H9 (cell line): Measurements from ENCODE around the gene GALNT13. TPM values are rescaled to one million over a fixed set of nuclear protein-coding genes. Genes with fewer than 3 reads are reported as not detected.

Source experiments
- DNase-seq: peaks from one replicate; pipeline ENCODE4 v3.0.0-alpha.2; 2017
- H2AFZ ChIP-seq: one replicate; pipeline ENCODE4 v1.6.1; 2013; ENCODE audit warnings: mild to moderate bottlenecking, low read length, control low read depth, moderate library complexity
- H2AK5ac ChIP-seq: 2 replicates; pipeline ENCODE4 v1.6.1; 2013; ENCODE audit warnings: low read length, control low read depth, mixed read lengths; ENCODE audit not compliant: insufficient read length
- H2BK120ac ChIP-seq: one replicate; pipeline ENCODE4 v1.6.1; 2013; ENCODE audit warnings: low read depth, mild to moderate bottlenecking, low read length, control low read depth, inconsistent platforms; ENCODE audit not compliant: poor library complexity, severe bottlenecking
- H2BK12ac ChIP-seq: 2 replicates; pipeline ENCODE4 v1.6.1; 2013; ENCODE audit warnings: low read length, control low read depth, mixed read lengths, low read depth; ENCODE audit not compliant: insufficient read length
- H2BK15ac ChIP-seq: 2 replicates; pipeline ENCODE4 v1.6.1; 2013; ENCODE audit warnings: low read depth, low read length, control low read depth
- H2BK20ac ChIP-seq: one replicate; pipeline ENCODE4 v1.6.1; 2013; ENCODE audit warnings: low read depth, mild to moderate bottlenecking, low read length, control low read depth, inconsistent platforms; ENCODE audit not compliant: poor library complexity, severe bottlenecking
- H2BK5ac ChIP-seq: 2 replicates; pipeline ENCODE4 v1.6.1; 2013; ENCODE audit warnings: low read length, control low read depth, mixed read lengths; ENCODE audit not compliant: insufficient read length
- H3K14ac ChIP-seq: 2 replicates; pipeline ENCODE4 v1.6.1; 2013; ENCODE audit warnings: low read length, control low read depth; ENCODE audit not compliant: insufficient read depth
- H3K18ac ChIP-seq: 2 replicates; pipeline ENCODE4 v1.6.1; 2013; ENCODE audit warnings: low read depth, mild to moderate bottlenecking, mixed read lengths, low read length, control low read depth; ENCODE audit not compliant: insufficient read length
- H3K23ac ChIP-seq: 2 replicates; pipeline ENCODE4 v1.6.1; 2013; ENCODE audit warnings: low read length, control low read depth, mixed read lengths, low read depth; ENCODE audit not compliant: insufficient read length
- H3K23me2 ChIP-seq: 2 replicates; pipeline ENCODE4 v1.6.1; 2013; ENCODE audit warnings: low read depth, mild to moderate bottlenecking, mixed read lengths, low read length, control low read depth; ENCODE audit not compliant: insufficient read length, poor library complexity, severe bottlenecking
- H3K27ac ChIP-seq: 2 replicates; pipeline ENCODE4 v1.5.1; 2013; ENCODE audit warnings: low read length, control low read depth, mixed read lengths, low read depth; ENCODE audit not compliant: insufficient read length
- H3K27me3 ChIP-seq: 2 replicates; pipeline ENCODE4 v1.6.1; 2013; ENCODE audit warnings: low read length, control low read depth, inconsistent platforms; ENCODE audit not compliant: insufficient read depth
- H3K4ac ChIP-seq: 2 replicates; pipeline ENCODE4 v1.6.1; 2013; ENCODE audit warnings: low read depth, mild to moderate bottlenecking, control low read depth, inconsistent platforms, low read length, moderate library complexity
- H3K4me1 ChIP-seq: 2 replicates; pipeline ENCODE4 v1.6.1; 2013; ENCODE audit warnings: low read length, control low read depth, inconsistent platforms; ENCODE audit not compliant: insufficient read depth
- H3K4me2 ChIP-seq: 2 replicates; pipeline ENCODE4 v1.6.1; 2013; ENCODE audit warnings: low read length, control low read depth, mixed read lengths; ENCODE audit not compliant: insufficient read length, insufficient read depth
- H3K56ac ChIP-seq: 2 replicates; pipeline ENCODE4 v1.6.1; 2013; ENCODE audit warnings: low read depth, mild to moderate bottlenecking, mixed read lengths, low read length, control low read depth; ENCODE audit not compliant: insufficient read length
- H3K79me1 ChIP-seq: 2 replicates; pipeline ENCODE4 v1.6.1; 2013; ENCODE audit warnings: low read depth, mild to moderate bottlenecking, moderate library complexity, low read length, control low read depth, inconsistent platforms; ENCODE audit not compliant: insufficient read depth, poor library complexity, severe bottlenecking
- H3K79me2 ChIP-seq: 2 replicates; pipeline ENCODE4 v1.6.1; 2013; ENCODE audit warnings: low read length, control low read depth, inconsistent platforms; ENCODE audit not compliant: insufficient read depth
- H3K9ac ChIP-seq: 2 replicates; pipeline ENCODE4 v1.6.1; 2013; ENCODE audit warnings: low read length, control low read depth, mixed read lengths; ENCODE audit not compliant: insufficient read length; ENCODE audit errors: extremely low read depth
- H3K9me3 ChIP-seq: one replicate; pipeline ENCODE4 v1.6.1; 2013; ENCODE audit warnings: low read depth, low read length, inconsistent platforms; ENCODE audit not compliant: control insufficient read depth
- H3T11ph ChIP-seq: one replicate; pipeline ENCODE4 v1.6.1; 2013; ENCODE audit warnings: mild to moderate bottlenecking, low read length, control low read depth, inconsistent platforms
- H4K20me1 ChIP-seq: one replicate; pipeline ENCODE4 v1.6.1; 2013; ENCODE audit not compliant: control insufficient read depth, insufficient read length, insufficient read depth
- H4K5ac ChIP-seq: 2 replicates; pipeline ENCODE4 v1.6.1; 2013; ENCODE audit warnings: low read depth, mild to moderate bottlenecking, mixed read lengths, low read length, control low read depth; ENCODE audit not compliant: insufficient read length
- H4K8ac ChIP-seq: replicated peaks from 2 replicates; pipeline ENCODE4 v1.6.1; 2013; ENCODE audit warnings: low read length, control low read depth, mixed read lengths, low read depth; ENCODE audit not compliant: insufficient read length
- H4K91ac ChIP-seq: 2 replicates; pipeline ENCODE4 v1.6.1; 2013; ENCODE audit warnings: low read depth, mild to moderate bottlenecking, moderate library complexity, mixed read lengths, low read length, control low read depth; ENCODE audit not compliant: insufficient read length
- H3K27ac Mint-ChIP-seq, 3 experiments: 2 replicates in 2 of 3; 3 replicates in 1 of 3; pipeline ENCODE4 v1.8.0; 2020 to 2021; ENCODE audit warnings: mixed read lengths in 3 of 3, mild to moderate bottlenecking in 1 of 3, moderate library complexity in 1 of 3
- H3K27me3 Mint-ChIP-seq: 2 replicates; pipeline ENCODE4 v1.8.0; 2021; ENCODE audit warnings: low read depth, mild to moderate bottlenecking, moderate library complexity, mixed read lengths
- H3K36me3 Mint-ChIP-seq, 3 experiments: 2 replicates in 2 of 3; 3 replicates in 1 of 3; pipeline ENCODE4 v1.8.0; 2020 to 2021; ENCODE audit warnings: low read depth in 3 of 3, mixed read lengths in 3 of 3; ENCODE audit not compliant: insufficient read depth in 1 of 3
- H3K4me1 Mint-ChIP-seq, 2 experiments: 2 replicates each; pipeline ENCODE4 v1.8.0; 2020; ENCODE audit warnings: mixed read lengths in 2 of 2
- H3K4me3 Mint-ChIP-seq, 2 experiments: 2 replicates in 1 of 2; 3 replicates in 1 of 2; pipeline ENCODE4 v1.8.0; 2020 to 2021; ENCODE audit warnings: mild to moderate bottlenecking in 2 of 2, mixed read lengths in 2 of 2, moderate library complexity in 1 of 2
- H3K9me3 Mint-ChIP-seq, 2 experiments: 2 replicates in 1 of 2; 3 replicates in 1 of 2; pipeline ENCODE4 v1.8.0; 2020; ENCODE audit warnings: mild to moderate bottlenecking in 2 of 2, mixed read lengths in 2 of 2, moderate library complexity in 1 of 2
- WGBS: extraction: QIAGEN DNeasy Blood & Tissue Kit; methylation state at CpG from one replicate; pipeline ENCODE4 v1.1.7; 2013; ENCODE audit warnings: missing lambda C conversion rate, low lambda C conversion rate, mixed read lengths; ENCODE audit not compliant: insufficient read length; ENCODE audit errors: extremely low coverage; 5-methylcytosine and 5-hydroxymethylcytosine counted together
- total RNA-seq: library from RNA; stranded (reverse); gene quantifications from 2 replicates; pipeline ENCODE4 v1.2.1, GENCODE V29; 2021
- TF ChIP-seq, protein P1 (sequence below): fragments of 200-600 bp; sonication (generic); conservative IDR thresholded peaks from 3 replicates; pipeline ENCODE4 v1.8.0; 2021; ENCODE audit warnings: antibody characterized with exemption, mild to moderate bottlenecking

Gene GALNT13
- total RNA-seq, 1 experiment from 2014 or later = 6.6 TPM

- no peak overlapping the region for H3K9ac ChIP-seq
- Mint-ChIP-seq H3K36me3 (peaks cover 0 to 2% (median 0%) of the 10 kb centered on the region in 3 experiments; a peak in 2 of 7 replicates), H3K9me3 (peaks cover 2 to 3% of the 10 kb centered on the region in 2 experiments; a peak in 3 of 5 replicates), H3K27ac (no peak overlapping the region), H3K27me3 (no peaks in the 10 kb centered on the region), H3K4me1 (no peaks in the 10 kb centered on the region), H3K4me3 (no peak overlapping the region)
- no peak for DNase-seq
- H4K8ac ChIP-seq = no peak overlapping the region
- no peak overlapping the region for H2AK5ac ChIP-seq
- H3K18ac ChIP-seq = no peak overlapping the region
- no peak overlapping the region for H2AFZ ChIP-seq
- H3K23me2 ChIP-seq = no peaks in the 10 kb centered on the region
- no peak overlapping the region for H4K5ac ChIP-seq
- WGBS = no CpG with 5 or more reads among the region's 3 CpGs
- no peak overlapping the region for H3K27ac ChIP-seq
- H2BK12ac ChIP-seq = no peak overlapping the region
- TF ChIP-seq, protein P1, sequence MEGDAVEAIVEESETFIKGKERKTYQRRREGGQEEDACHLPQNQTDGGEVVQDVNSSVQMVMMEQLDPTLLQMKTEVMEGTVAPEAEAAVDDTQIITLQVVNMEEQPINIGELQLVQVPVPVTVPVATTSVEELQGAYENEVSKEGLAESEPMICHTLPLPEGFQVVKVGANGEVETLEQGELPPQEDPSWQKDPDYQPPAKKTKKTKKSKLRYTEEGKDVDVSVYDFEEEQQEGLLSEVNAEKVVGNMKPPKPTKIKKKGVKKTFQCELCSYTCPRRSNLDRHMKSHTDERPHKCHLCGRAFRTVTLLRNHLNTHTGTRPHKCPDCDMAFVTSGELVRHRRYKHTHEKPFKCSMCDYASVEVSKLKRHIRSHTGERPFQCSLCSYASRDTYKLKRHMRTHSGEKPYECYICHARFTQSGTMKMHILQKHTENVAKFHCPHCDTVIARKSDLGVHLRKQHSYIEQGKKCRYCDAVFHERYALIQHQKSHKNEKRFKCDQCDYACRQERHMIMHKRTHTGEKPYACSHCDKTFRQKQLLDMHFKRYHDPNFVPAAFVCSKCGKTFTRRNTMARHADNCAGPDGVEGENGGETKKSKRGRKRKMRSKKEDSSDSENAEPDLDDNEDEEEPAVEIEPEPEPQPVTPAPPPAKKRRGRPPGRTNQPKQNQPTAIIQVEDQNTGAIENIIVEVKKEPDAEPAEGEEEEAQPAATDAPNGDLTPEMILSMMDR = no peak
- H3T11ph ChIP-seq = no peak overlapping the region
- no peak overlapping the region for H2BK20ac ChIP-seq
- H3K79me1 ChIP-seq = no peaks in the 10 kb centered on the region
- H3K14ac ChIP-seq = no peak overlapping the region
- H3K23ac ChIP-seq = no peak overlapping the region
- no peak overlapping the region for H2BK5ac ChIP-seq
- no peaks in the 10 kb centered on the region for H3K4me1 ChIP-seq
- no peaks in the 10 kb centered on the region for H3K79me2 ChIP-seq
- H2BK15ac ChIP-seq = no peak overlapping the region
- no peak overlapping the region for H4K91ac ChIP-seq
- no peak overlapping the region for H3K4me2 ChIP-seq
- H2BK120ac ChIP-seq = no peak overlapping the region
- H3K4ac ChIP-seq = no peak overlapping the region
- H4K20me1 ChIP-seq = no peaks in the 10 kb centered on the region
- H3K56ac ChIP-seq = no peak overlapping the region
- H3K9me3 ChIP-seq = no peaks in the 10 kb centered on the region
- H3K27me3 ChIP-seq = no peaks in the 10 kb centered on the region
Observed at GRCh38 chr2:154394600-154394999, 522.9 kb downstream of the GALNT13 start.
